IPS DF 6.9 (cell line): ENCODE results near the gene ASNS.
A peak's percentile ranks its signal among the peaks of the same experiment; 100 is the strongest.
"Not testable (repeated sequence)": the region's sequence is repeated elsewhere in the genome, so short reads cannot be mapped to it uniquely, and the experiment has no call there.

Experiments
- DNase-seq: peaks from one replicate; pipeline ENCODE4 v3.0.0-alpha.2; 2013; ENCODE audit warnings: low read depth, low spot score
- H3K27ac ChIP-seq: one replicate; pipeline ENCODE4 v1.5.1; 2013; ENCODE audit warnings: low read length, control low read depth
- H3K27me3 ChIP-seq: 2 replicates; pipeline ENCODE4 v1.6.1; 2013; ENCODE audit warnings: mild to moderate bottlenecking, low read length; ENCODE audit not compliant: control insufficient read depth, insufficient read depth
- H3K36me3 ChIP-seq: 2 replicates; pipeline ENCODE4 v1.6.1; 2013; ENCODE audit warnings: low read length; ENCODE audit not compliant: control insufficient read depth, insufficient read depth
- H3K4me1 ChIP-seq: 2 replicates; pipeline ENCODE4 v1.6.1; 2013; ENCODE audit warnings: low read length; ENCODE audit not compliant: control insufficient read depth, insufficient read depth
- H3K4me3 ChIP-seq: 2 replicates; pipeline ENCODE4 v1.5.1; 2013; ENCODE audit warnings: mild to moderate bottlenecking, low read length
- H3K9me3 ChIP-seq: 2 replicates; pipeline ENCODE4 v1.6.1; 2013; ENCODE audit warnings: low read length, inconsistent platforms; ENCODE audit not compliant: control insufficient read depth, insufficient read depth
- WGBS: extraction: QIAGEN DNeasy Blood & Tissue Kit; methylation state at CpG from one replicate; pipeline ENCODE4 v1.1.7; 2013; ENCODE audit warnings: mixed read lengths, missing lambda C conversion rate; ENCODE audit not compliant: insufficient read length, insufficient coverage; 5-methylcytosine and 5-hydroxymethylcytosine counted together

Gene ASNS

GRCh38 chr7:97872025-97872669 is at the start of gene ASNS:
ASNS (minus strand) TSS chr7:97872408; CDS start chr7:97869156, 3,252 bp downstream.
- no CpG with 5 or more reads among the region's 58 CpGs for WGBS
- peak; percentile 85 for DNase-seq
- Histone ChIP-seq H3K4me1 (peaks cover 3% of the 10 kb centered on the region; the same call in 1 of the 2 replicates), H3K36me3 (peaks cover 3% of the 10 kb centered on the region; the same call in 1 of the 2 replicates), H3K27me3 (peaks cover 2% of the 10 kb centered on the region; the same call in 1 of the 2 replicates), H3K9me3 (no peaks in the 10 kb centered on the region), H3K27ac (no peak within 1 kb of the TSS), H3K4me3 (peak within 1 kb of the TSS; percentile 98)

- not testable (repeated sequence) for H3K4me3 ChIP-seq, H3K9me3 ChIP-seq, DNase-seq, H3K4me1 ChIP-seq, H3K27ac ChIP-seq, H3K27me3 ChIP-seq, H3K36me3 ChIP-seq
- WGBS = no CpG with 5 or more reads among the region's 4 CpGs
Measured at GRCh38 chr7:97921254-97921653, 49.0 kb upstream of the ASNS start.

GRCh38 chr7:97915267-97915666 is 43.1 kb upstream of the ASNS start:
- not testable (repeated sequence) for H3K36me3 ChIP-seq, DNase-seq, H3K27ac ChIP-seq, H3K27me3 ChIP-seq, H3K9me3 ChIP-seq, H3K4me3 ChIP-seq, H3K4me1 ChIP-seq
- WGBS = no CpG with 5 or more reads among the region's 8 CpGs

GRCh38 chr7:97912294-97912693 is 40.1 kb upstream of the ASNS start:
- not testable (repeated sequence) for H3K4me1 ChIP-seq, DNase-seq, H3K27ac ChIP-seq, H3K36me3 ChIP-seq, H3K9me3 ChIP-seq, H3K27me3 ChIP-seq, H3K4me3 ChIP-seq
- no CpG with 5 or more reads among the region's 5 CpGs for WGBS

- DNase-seq, H3K9me3 ChIP-seq, H3K4me3 ChIP-seq, H3K36me3 ChIP-seq, H3K27ac ChIP-seq, H3K4me1 ChIP-seq, H3K27me3 ChIP-seq: not testable (repeated sequence)
- WGBS = no CpG with 5 or more reads among the region's 2 CpGs
Measured at GRCh38 chr7:97896893-97897292, 24.7 kb upstream of the ASNS start.

GRCh38 chr7:97891721-97892120 is 19.5 kb upstream of the ASNS start:
- not testable (repeated sequence) for DNase-seq, H3K4me3 ChIP-seq, H3K27me3 ChIP-seq, H3K27ac ChIP-seq, H3K9me3 ChIP-seq, H3K36me3 ChIP-seq, H3K4me1 ChIP-seq
- no CpG with 5 or more reads among the region's 4 CpGs for WGBS

GRCh38 chr7:97879527-97879926 is 7.3 kb upstream of the ASNS start:
- not testable (repeated sequence) for H3K27ac ChIP-seq, H3K36me3 ChIP-seq, H3K27me3 ChIP-seq, DNase-seq, H3K9me3 ChIP-seq, H3K4me1 ChIP-seq, H3K4me3 ChIP-seq
- no CpG with 5 or more reads among the region's 3 CpGs for WGBS

- no CpG with 5 or more reads among the region's 4 CpGs for WGBS
- not testable (repeated sequence) for H3K4me3 ChIP-seq, H3K4me1 ChIP-seq, H3K27ac ChIP-seq, H3K27me3 ChIP-seq, DNase-seq, H3K36me3 ChIP-seq, H3K9me3 ChIP-seq
Measured at GRCh38 chr7:97874894-97875293, 2.7 kb upstream of the ASNS start.

- Histone ChIP-seq H3K27me3 (peaks cover 2% of the 10 kb centered on the region; the same call in 1 of the 2 replicates), H3K4me1 (peaks cover 3% of the 10 kb centered on the region; the same call in 1 of the 2 replicates), H3K36me3 (peaks cover 3% of the 10 kb centered on the region; the same call in 1 of the 2 replicates), H3K9me3 (no peaks in the 10 kb centered on the region), H3K4me3 (no peak overlapping the region), H3K27ac (no peak overlapping the region)
- no CpG with 5 or more reads among the region's 3 CpGs for WGBS
- DNase-seq = no peak
Measured at GRCh38 chr7:97873606-97874005, 1.4 kb upstream of the ASNS start.

GRCh38 chr7:97871659-97872024 is 566 bp downstream of the ASNS start:
- Histone ChIP-seq H3K27me3 (peaks cover 2% of the 10 kb centered on the region; the same call in 1 of the 2 replicates), H3K9me3 (no peaks in the 10 kb centered on the region), H3K27ac (no peak overlapping the region), H3K4me3 (peak overlapping the region; percentile 98), H3K4me1 (peaks cover 3% of the 10 kb centered on the region; the same call in 1 of the 2 replicates), H3K36me3 (peaks cover 3% of the 10 kb centered on the region; the same call in 1 of the 2 replicates)
- DNase-seq = no peak
- no CpG with 5 or more reads among the region's 21 CpGs for WGBS

GRCh38 chr7:97868788-97869187 is 3.4 kb downstream of the ASNS start:
- Histone ChIP-seq H3K27ac (no peak overlapping the region), H3K36me3 (peaks cover 3% of the 10 kb centered on the region; the same call in 1 of the 2 replicates), H3K27me3 (peaks cover 2% of the 10 kb centered on the region; the same call in 1 of the 2 replicates), H3K4me1 (peaks cover 3% of the 10 kb centered on the region; the same call in 1 of the 2 replicates), H3K9me3 (no peaks in the 10 kb centered on the region), H3K4me3 (no peak overlapping the region)
- DNase-seq = no peak
- no CpG with 5 or more reads among the region's 10 CpGs for WGBS
